ENCODE data around the gene TTC39C. TPM values are rescaled to one million over a fixed set of nuclear protein-coding genes. Genes with fewer than 3 reads are reported as not detected.

The TTC39C gene
- total RNA-seq, 2 experiments from 2014 or later: 31.4 to 47.0 TPM

DNA sequence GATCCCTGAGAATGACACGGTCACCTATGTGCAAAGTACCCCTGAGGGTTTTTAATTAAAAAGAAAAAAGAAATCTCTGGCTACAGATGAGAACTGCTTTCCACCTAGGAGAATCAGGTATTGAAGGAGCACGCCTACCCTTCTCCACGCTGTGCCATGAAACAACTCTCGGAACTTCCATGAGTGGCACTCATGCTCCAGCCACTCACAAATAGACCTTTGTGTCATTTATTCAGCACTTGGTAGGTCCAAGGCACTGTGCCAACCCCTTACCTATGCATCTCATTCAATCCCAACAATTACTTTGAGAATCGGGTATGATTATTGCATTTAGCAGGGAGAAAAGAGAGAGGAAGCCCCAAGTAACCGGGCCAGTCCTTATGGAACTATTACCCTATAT lies 44.9 kb upstream of the TTC39C start:
- ChIA-PET CTCF (ENCODE audit: unreplicated experiment) (no interaction called here), POLR2A (interaction anchor here (0.9 to 1.2 kb wide), 4 partner anchors 11 to 146 kb away, joined by 3 to 4 read pairs (median 4); no protein-coding TSS in a partner anchor)
- Histone ChIP-seq H3K27ac (ENCODE audit: low read depth, low read length, poor library complexity, severe bottlenecking) (no peak overlapping the region), H3K79me2 (ENCODE audit: insufficient read depth, low read depth, low read length) (no peaks in the 10 kb centered on the region), H3K36me3 (ENCODE audit: insufficient read depth, low read length) (no peaks in the 10 kb centered on the region), H3K9me2 (ENCODE audit: insufficient read depth, low read length) (no peaks in the 10 kb centered on the region), H4K20me1 (ENCODE audit: insufficient read depth, low read length) (no peaks in the 10 kb centered on the region), H3K4me3 (ENCODE audit: low read depth, low read length, poor library complexity, severe bottlenecking) (no peak overlapping the region), H2AFZ (ENCODE audit: low read length) (no peak overlapping the region), H3K4me2 (ENCODE audit: low read length) (no peak overlapping the region), H3K9me3 (ENCODE audit: low read length) (no peaks in the 10 kb centered on the region), H3K4me1 (ENCODE audit: insufficient read depth, low read length, poor library complexity, severe bottlenecking) (peaks cover 27% of the 10 kb centered on the region)
- TF ChIP-seq EZH2phosphoT487 (IDR thresholded peaks at IDR 0.05; ENCODE audit: borderline replicate concordance, low read depth, low read length): no peak
- TF ChIP-seq, protein P1, sequence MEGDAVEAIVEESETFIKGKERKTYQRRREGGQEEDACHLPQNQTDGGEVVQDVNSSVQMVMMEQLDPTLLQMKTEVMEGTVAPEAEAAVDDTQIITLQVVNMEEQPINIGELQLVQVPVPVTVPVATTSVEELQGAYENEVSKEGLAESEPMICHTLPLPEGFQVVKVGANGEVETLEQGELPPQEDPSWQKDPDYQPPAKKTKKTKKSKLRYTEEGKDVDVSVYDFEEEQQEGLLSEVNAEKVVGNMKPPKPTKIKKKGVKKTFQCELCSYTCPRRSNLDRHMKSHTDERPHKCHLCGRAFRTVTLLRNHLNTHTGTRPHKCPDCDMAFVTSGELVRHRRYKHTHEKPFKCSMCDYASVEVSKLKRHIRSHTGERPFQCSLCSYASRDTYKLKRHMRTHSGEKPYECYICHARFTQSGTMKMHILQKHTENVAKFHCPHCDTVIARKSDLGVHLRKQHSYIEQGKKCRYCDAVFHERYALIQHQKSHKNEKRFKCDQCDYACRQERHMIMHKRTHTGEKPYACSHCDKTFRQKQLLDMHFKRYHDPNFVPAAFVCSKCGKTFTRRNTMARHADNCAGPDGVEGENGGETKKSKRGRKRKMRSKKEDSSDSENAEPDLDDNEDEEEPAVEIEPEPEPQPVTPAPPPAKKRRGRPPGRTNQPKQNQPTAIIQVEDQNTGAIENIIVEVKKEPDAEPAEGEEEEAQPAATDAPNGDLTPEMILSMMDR (conservative IDR thresholded peaks at IDR 0.05; ENCODE audit: low read length): no peak
- BruUV-seq (replicated peaks): no TSS peak
- DNase-seq (ENCODE audit: low spot score): no peak
- intact Hi-C loops (cut with micrococcal nuclease; ENCODE audit: unreplicated experiment): no loop called here

DNA sequence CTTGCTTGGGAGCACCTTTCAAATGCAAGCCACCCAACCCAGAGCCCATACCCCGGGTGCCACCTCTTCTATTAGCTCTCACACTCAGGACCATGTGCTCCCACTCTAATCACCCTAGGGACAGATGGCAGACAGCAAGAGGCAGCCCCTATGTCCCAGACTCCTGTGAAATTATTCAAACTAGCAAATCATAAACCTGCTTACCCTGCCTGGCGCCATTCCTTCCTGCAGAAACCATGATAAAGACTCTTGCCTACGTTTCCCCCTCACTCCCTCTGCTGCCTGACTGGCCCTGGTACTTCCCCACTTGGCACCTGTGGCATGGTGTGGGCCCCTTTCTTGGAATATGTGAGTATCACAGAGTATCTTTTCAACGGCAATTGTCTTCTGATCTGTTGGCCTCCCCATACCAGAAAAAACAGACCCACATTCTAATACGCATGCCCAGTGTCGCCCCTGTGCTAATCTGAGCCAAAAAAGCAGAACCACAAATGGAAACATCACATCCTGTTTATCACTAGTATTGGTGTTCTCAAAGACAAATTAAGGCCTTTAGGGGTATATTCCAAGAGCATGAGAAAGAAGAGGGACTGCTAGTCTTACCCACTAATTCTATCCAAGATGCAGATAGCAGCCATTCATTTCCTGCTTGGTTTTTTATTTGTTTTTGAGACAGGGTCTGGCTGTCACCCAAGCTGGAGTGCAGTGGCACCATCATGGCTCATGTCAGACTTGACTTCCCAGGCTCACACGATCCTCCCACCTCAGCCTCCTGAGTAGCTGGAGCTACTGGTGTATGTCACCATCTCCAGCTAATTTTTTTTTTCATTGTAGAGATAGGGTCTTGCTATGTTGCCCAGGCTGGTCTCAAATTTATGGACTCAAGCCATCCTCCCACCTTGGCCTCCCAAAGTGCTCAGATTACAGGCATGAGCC lies 44.1 kb upstream of the TTC39C start:
- peak overlapping the region; percentile 46 for H3K4me2 ChIP-seq (ENCODE audit: low read length)
- POLR2A ChIA-PET: interaction anchor here (0.6 to 1.2 kb wide), 3 partner anchors 9 to 145 kb away, joined by 4 to 6 read pairs (median 4); no protein-coding TSS in a partner anchor
- no peaks in the 10 kb centered on the region for H4K20me1 ChIP-seq (ENCODE audit: insufficient read depth, low read length)
- intact Hi-C loops (cut with micrococcal nuclease; ENCODE audit: unreplicated experiment): no loop called here
- H2AFZ ChIP-seq (ENCODE audit: low read length): peak overlapping the region; percentile 82
- DNase-seq (ENCODE audit: low spot score): peak; percentile 65
- no peaks in the 10 kb centered on the region for H3K79me2 ChIP-seq (ENCODE audit: insufficient read depth, low read depth, low read length)
- H3K27ac ChIP-seq (ENCODE audit: low read depth, low read length, poor library complexity, severe bottlenecking): peak overlapping the region; percentile 14
- no peak overlapping the region for H3K4me3 ChIP-seq (ENCODE audit: low read depth, low read length, poor library complexity, severe bottlenecking)
- no TSS peak for BruUV-seq (replicated peaks)
- TF ChIP-seq, protein P1 (conservative IDR thresholded peaks at IDR 0.05; ENCODE audit: low read length): no peak
- no peak for TF ChIP-seq EZH2phosphoT487 (IDR thresholded peaks at IDR 0.05; ENCODE audit: borderline replicate concordance, low read depth, low read length)
- H3K9me3 ChIP-seq (ENCODE audit: low read length): no peaks in the 10 kb centered on the region
- no peaks in the 10 kb centered on the region for H3K9me2 ChIP-seq (ENCODE audit: insufficient read depth, low read length)
- CTCF ChIA-PET (ENCODE audit: unreplicated experiment): no interaction called here
- H3K4me1 ChIP-seq (ENCODE audit: insufficient read depth, low read length, poor library complexity, severe bottlenecking): peaks cover 27% of the 10 kb centered on the region
- no peaks in the 10 kb centered on the region for H3K36me3 ChIP-seq (ENCODE audit: insufficient read depth, low read length)

DNA sequence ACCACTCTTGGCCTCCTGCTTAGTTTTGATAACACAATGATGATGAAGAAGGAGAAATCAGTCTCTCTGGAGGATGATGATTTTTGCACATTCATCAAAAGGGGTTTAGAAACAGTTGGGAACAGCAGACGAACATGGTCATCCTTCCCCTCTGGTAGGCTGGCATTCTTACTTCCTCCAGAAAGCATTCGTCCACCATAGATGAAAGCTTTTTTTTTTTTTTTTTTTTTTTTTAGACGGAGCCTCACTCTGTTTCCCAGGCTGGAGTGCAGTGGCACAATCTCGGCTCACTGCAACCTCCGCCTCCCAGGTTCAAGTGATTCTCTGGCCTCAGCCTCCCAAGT lies 43.5 kb upstream of the TTC39C start:
- Histone ChIP-seq H3K27ac (ENCODE audit: low read depth, low read length, poor library complexity, severe bottlenecking) (no peak overlapping the region), H3K36me3 (ENCODE audit: insufficient read depth, low read length) (no peaks in the 10 kb centered on the region), H4K20me1 (ENCODE audit: insufficient read depth, low read length) (no peaks in the 10 kb centered on the region), H3K9me3 (ENCODE audit: low read length) (no peaks in the 10 kb centered on the region), H3K4me1 (ENCODE audit: insufficient read depth, low read length, poor library complexity, severe bottlenecking) (peaks cover 27% of the 10 kb centered on the region), H3K79me2 (ENCODE audit: insufficient read depth, low read depth, low read length) (no peaks in the 10 kb centered on the region), H3K4me3 (ENCODE audit: low read depth, low read length, poor library complexity, severe bottlenecking) (no peak overlapping the region), H3K9me2 (ENCODE audit: insufficient read depth, low read length) (no peaks in the 10 kb centered on the region), H3K4me2 (ENCODE audit: low read length) (no peak overlapping the region), H2AFZ (ENCODE audit: low read length) (no peak overlapping the region)
- ChIA-PET CTCF (ENCODE audit: unreplicated experiment) (no interaction called here), POLR2A (interaction anchor here (0.6 to 1.2 kb wide), 4 partner anchors 10 to 459 kb away, joined by 3 to 6 read pairs (median 3); no protein-coding TSS in a partner anchor)
- intact Hi-C loops (cut with micrococcal nuclease; ENCODE audit: unreplicated experiment): no loop called here
- TF ChIP-seq, protein P1 (conservative IDR thresholded peaks at IDR 0.05; ENCODE audit: low read length): no peak
- no peak for TF ChIP-seq EZH2phosphoT487 (IDR thresholded peaks at IDR 0.05; ENCODE audit: borderline replicate concordance, low read depth, low read length)
- DNase-seq (ENCODE audit: low spot score): no peak
- no TSS peak for BruUV-seq (replicated peaks)
